ENCODE results near the gene SLAIN2. TPM values are rescaled to one million over a fixed set of nuclear protein-coding genes. Genes with fewer than 3 reads are reported as not detected.

Gene SLAIN2
- total RNA-seq, 1 experiment from 2014 or later = 44.8 TPM

DNA sequence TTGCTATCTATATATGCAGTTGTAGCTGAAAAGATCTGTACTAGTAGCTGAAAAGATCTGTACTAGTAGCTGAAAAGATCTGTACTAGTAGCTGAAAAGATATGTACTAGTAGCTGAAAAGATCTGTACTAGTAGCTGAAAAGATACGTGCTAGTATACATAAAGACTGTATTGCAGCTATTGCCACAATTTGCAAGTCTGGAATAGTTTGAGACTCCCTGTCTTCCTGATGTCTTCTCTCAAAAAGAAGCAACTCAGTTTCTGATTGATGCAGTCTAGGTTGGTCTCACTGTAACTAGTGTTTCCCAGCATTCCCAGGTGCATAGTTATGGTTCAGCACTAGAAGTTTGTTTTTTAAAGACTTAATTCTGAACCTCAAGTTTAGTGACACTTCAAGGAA lies 15.0 kb downstream of the SLAIN2 start:
- Histone ChIP-seq H3K4me1 (no peaks in the 10 kb centered on the region), H3K4me3 (ENCODE audit: low read depth, low read length) (no peak overlapping the region), H3K36me3 (ENCODE audit: control insufficient read depth, insufficient read depth, low read length) (no peaks in the 10 kb centered on the region; the same call in 1 of the 2 replicates), H3K9me3 (no peaks in the 10 kb centered on the region), H3K27me3 (replicated peaks; ENCODE audit: control insufficient read depth, insufficient read depth, low read length) (no peaks in the 10 kb centered on the region)
- peaks cover 8% of the 10 kb centered on the region for H3K36me3 Mint-ChIP-seq (ENCODE audit: insufficient read depth, unreplicated experiment)
- no peak for DNase-seq
- no TSS peak for BruUV-seq (replicated peaks)
- TF ChIP-seq, protein P1, sequence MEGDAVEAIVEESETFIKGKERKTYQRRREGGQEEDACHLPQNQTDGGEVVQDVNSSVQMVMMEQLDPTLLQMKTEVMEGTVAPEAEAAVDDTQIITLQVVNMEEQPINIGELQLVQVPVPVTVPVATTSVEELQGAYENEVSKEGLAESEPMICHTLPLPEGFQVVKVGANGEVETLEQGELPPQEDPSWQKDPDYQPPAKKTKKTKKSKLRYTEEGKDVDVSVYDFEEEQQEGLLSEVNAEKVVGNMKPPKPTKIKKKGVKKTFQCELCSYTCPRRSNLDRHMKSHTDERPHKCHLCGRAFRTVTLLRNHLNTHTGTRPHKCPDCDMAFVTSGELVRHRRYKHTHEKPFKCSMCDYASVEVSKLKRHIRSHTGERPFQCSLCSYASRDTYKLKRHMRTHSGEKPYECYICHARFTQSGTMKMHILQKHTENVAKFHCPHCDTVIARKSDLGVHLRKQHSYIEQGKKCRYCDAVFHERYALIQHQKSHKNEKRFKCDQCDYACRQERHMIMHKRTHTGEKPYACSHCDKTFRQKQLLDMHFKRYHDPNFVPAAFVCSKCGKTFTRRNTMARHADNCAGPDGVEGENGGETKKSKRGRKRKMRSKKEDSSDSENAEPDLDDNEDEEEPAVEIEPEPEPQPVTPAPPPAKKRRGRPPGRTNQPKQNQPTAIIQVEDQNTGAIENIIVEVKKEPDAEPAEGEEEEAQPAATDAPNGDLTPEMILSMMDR (IDR thresholded peaks at IDR 0.05; ENCODE audit: insufficient read depth in 1 of 2, low read depth in 1 of 2, low read length in 1 of 2, severe bottlenecking in 1 of 2, unreplicated experiment in 1 of 2) = no peak
- peaks cover 8% of the 10 kb centered on the region for H3K9me3 Mint-ChIP-seq (ENCODE audit: unreplicated experiment)
- H3K4me1 Mint-ChIP-seq (ENCODE audit: low read depth, unreplicated experiment) = peaks cover 20% of the 10 kb centered on the region
- ChIA-PET CTCF (no interaction called here), POLR2A (no interaction called here)
- no peaks in the 10 kb centered on the region for H3K27me3 Mint-ChIP-seq (ENCODE audit: insufficient read depth, unreplicated experiment)
- intact Hi-C loops (cut with micrococcal nuclease; ENCODE audit: unreplicated experiment) = no loop called here
- H3K27ac Mint-ChIP-seq (ENCODE audit: unreplicated experiment) = no peak overlapping the region
- no peak overlapping the region for H3K4me3 Mint-ChIP-seq (ENCODE audit: unreplicated experiment)

DNA sequence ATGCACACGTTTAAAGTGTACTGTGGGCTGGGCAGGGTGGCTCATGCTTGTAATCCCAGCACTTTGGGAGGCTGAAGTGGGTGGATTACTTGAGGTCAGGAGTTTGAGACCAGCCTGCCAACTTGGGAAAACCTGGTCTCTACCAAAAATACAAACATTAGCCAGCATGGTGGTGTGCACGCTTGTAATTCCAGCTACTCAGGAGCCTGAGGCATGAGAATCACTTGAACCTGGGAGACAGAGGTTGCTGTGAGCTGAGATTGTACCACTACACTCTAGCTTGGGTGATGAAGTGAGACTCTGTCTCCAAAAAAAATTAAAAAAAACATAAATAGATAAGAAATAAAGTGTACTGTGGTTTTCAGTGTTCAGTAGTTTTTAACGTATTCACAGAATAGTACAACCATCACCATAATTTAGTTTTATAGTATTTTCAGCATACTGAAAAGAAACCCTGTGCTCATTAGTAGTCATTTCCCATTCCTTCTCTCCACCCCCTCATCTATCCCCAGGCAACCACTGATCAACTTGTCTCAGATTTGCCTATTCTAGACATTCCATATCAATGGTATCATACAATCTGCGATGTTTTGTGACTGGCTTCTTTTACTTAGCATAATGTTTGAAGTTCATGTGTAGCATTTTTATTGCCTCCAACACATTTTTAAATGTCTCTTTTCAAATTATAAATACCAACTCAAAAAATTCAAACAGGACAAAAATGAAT lies 19.1 kb downstream of the SLAIN2 start:
- Histone ChIP-seq H3K9me3 (no peaks in the 10 kb centered on the region), H3K4me1 (no peaks in the 10 kb centered on the region), H3K4me3 (ENCODE audit: low read depth, low read length) (no peak overlapping the region), H3K27me3 (replicated peaks; ENCODE audit: control insufficient read depth, insufficient read depth, low read length) (no peaks in the 10 kb centered on the region), H3K36me3 (ENCODE audit: control insufficient read depth, insufficient read depth, low read length) (no peaks in the 10 kb centered on the region)
- BruUV-seq (replicated peaks) = no TSS peak
- Mint-ChIP-seq H3K27ac (ENCODE audit: unreplicated experiment) (no peak overlapping the region), H3K27me3 (ENCODE audit: insufficient read depth, unreplicated experiment) (no peaks in the 10 kb centered on the region), H3K4me3 (ENCODE audit: unreplicated experiment) (no peak overlapping the region), H3K36me3 (ENCODE audit: insufficient read depth, unreplicated experiment) (peaks cover 8% of the 10 kb centered on the region), H3K4me1 (ENCODE audit: low read depth, unreplicated experiment) (peaks cover 7% of the 10 kb centered on the region), H3K9me3 (ENCODE audit: unreplicated experiment) (no peaks in the 10 kb centered on the region)
- ChIA-PET CTCF (no interaction called here), POLR2A (no interaction called here)
- intact Hi-C loops (cut with micrococcal nuclease; ENCODE audit: unreplicated experiment) = no loop called here
- DNase-seq = no peak
- TF ChIP-seq, protein P1 (IDR thresholded peaks at IDR 0.05; ENCODE audit: insufficient read depth in 1 of 2, low read depth in 1 of 2, low read length in 1 of 2, severe bottlenecking in 1 of 2, unreplicated experiment in 1 of 2) = no peak

DNA sequence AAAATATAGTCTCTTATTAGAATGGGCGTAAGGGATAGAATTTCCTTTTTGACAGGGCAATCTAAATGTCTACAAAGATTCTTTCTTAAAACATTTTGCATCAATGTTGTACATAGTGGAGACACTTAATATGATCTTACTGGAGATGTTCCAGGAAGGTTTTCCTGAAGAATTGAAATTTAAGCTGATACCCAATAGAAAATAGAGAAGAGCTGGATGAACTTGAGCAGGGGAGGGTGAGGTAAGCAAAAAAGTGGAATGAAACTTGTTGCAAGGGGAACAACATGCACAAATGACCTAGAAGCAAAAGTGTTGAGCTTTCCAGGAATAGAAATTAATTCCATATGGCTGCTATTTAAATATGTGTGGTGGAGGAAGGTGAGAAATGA lies 19.7 kb downstream of the SLAIN2 start:
- ChIA-PET POLR2A (no interaction called here), CTCF (no interaction called here)
- Mint-ChIP-seq H3K27ac (ENCODE audit: unreplicated experiment) (no peak overlapping the region), H3K9me3 (ENCODE audit: unreplicated experiment) (no peaks in the 10 kb centered on the region), H3K4me1 (ENCODE audit: low read depth, unreplicated experiment) (peaks cover 7% of the 10 kb centered on the region), H3K36me3 (ENCODE audit: insufficient read depth, unreplicated experiment) (peaks cover 8% of the 10 kb centered on the region), H3K4me3 (ENCODE audit: unreplicated experiment) (no peak overlapping the region), H3K27me3 (ENCODE audit: insufficient read depth, unreplicated experiment) (no peaks in the 10 kb centered on the region)
- Histone ChIP-seq H3K36me3 (ENCODE audit: control insufficient read depth, insufficient read depth, low read length) (no peaks in the 10 kb centered on the region), H3K9me3 (no peaks in the 10 kb centered on the region), H3K27me3 (replicated peaks; ENCODE audit: control insufficient read depth, insufficient read depth, low read length) (no peaks in the 10 kb centered on the region), H3K4me1 (0 out of 2 replicates have a peak, but pooled peaks cover 2% of the 10 kb centered on the region), H3K4me3 (ENCODE audit: low read depth, low read length) (no peak overlapping the region)
- intact Hi-C loops (cut with micrococcal nuclease; ENCODE audit: unreplicated experiment) = no loop called here
- no TSS peak for BruUV-seq (replicated peaks)
- TF ChIP-seq, protein P1 (IDR thresholded peaks at IDR 0.05; ENCODE audit: insufficient read depth in 1 of 2, low read depth in 1 of 2, low read length in 1 of 2, severe bottlenecking in 1 of 2, unreplicated experiment in 1 of 2) = no peak
- no peak for DNase-seq

Data from Caco-2 (cell line).